Skeletal muscle tissue (tissue), 2 donors: ENCODE results near the gene RAB34. TPM values are rescaled to one million over a fixed set of nuclear protein-coding genes. Genes with fewer than 3 reads are reported as not detected.

Experiments used
- small RNA-seq: library from RNA; depleted of rRNA; stranded (forward); fragments of <200 nt; gene quantifications from one replicate; pipeline ENCODE3, GENCODE V24; 2014
- total RNA-seq: library from RNA; depleted of rRNA; stranded (reverse); fragments of >200 nt; gene quantifications from one replicate; pipeline ENCODE4 v1.2.3, GENCODE V29; 2014

Gene RAB34
- total RNA-seq, 1 donor from 2014 or later, result 44.9 TPM

Small RNA genes within 50 kb of the gene (small RNA-seq; reads per million reads assigned to genes)
- gene SNORD42A (not detected), gene SNORD42B (not detected), gene SNORD4A (not detected), gene SNORD4B (not detected)

Other genes starting within 250 kb of the RAB34 start
- not detected for gene SLC13A2, start 244.2 kb downstream of the RAB34 start, total RNA-seq
- gene FOXN1, start 211.5 kb downstream of the RAB34 start, total RNA-seq, result not detected
- gene UNC119, start 165.2 kb downstream of the RAB34 start, total RNA-seq, result 5.7 TPM
- gene PIGS, start 146.3 kb downstream of the RAB34 start, total RNA-seq, result 19.3 TPM
- gene ALDOC, start 141.0 kb downstream of the RAB34 start, total RNA-seq, result 4.7 TPM
- 5.7 TPM for gene SPAG5, start 118.8 kb downstream of the RAB34 start, total RNA-seq
- 3.7 TPM for gene RSKR, start 103.7 kb downstream of the RAB34 start, total RNA-seq
- gene BLTP2, start 72.7 kb downstream of the RAB34 start, total RNA-seq, result 80.4 TPM
- 41.2 TPM for gene SDF2, start 56.0 kb downstream of the RAB34 start, total RNA-seq
- gene SUPT6H, start 55.7 kb downstream of the RAB34 start, total RNA-seq, result 36.5 TPM
- 0.52 TPM for gene PROCA1, start 6.0 kb downstream of the RAB34 start, total RNA-seq
- gene RPL23A, start 2.1 kb upstream of the RAB34 start, total RNA-seq, result 880 TPM
- gene TLCD1, start 8.4 kb upstream of the RAB34 start, total RNA-seq, result 1.6 TPM
- 0.52 TPM for gene NEK8, start 10.9 kb upstream of the RAB34 start, total RNA-seq
- 26.1 TPM for gene TRAF4, start 26.1 kb upstream of the RAB34 start, total RNA-seq
- gene FAM222B, start 124.9 kb upstream of the RAB34 start, total RNA-seq, result 6.3 TPM
- 19.3 TPM for gene ERAL1, start 137.1 kb upstream of the RAB34 start, total RNA-seq
- 25.6 TPM for gene FLOT2, start 179.9 kb upstream of the RAB34 start, total RNA-seq
- gene DHRS13, start 185.2 kb upstream of the RAB34 start, total RNA-seq, result 5.7 TPM
- 8.9 TPM for gene PHF12, start 233.7 kb upstream of the RAB34 start, total RNA-seq